Left lung (tissue), 10 donors: ENCODE results near the gene GMEB2. TPM values are rescaled to one million over a fixed set of nuclear protein-coding genes. Genes with fewer than 3 reads are reported as not detected.

Experiments
- ATAC-seq: fragments of 200-7000 bp; cut with Tn5 transposase; one replicate; pipeline ENCODE4 v1.9.1; 2020; ENCODE audit warnings: moderate library complexity
- DNase-seq, 4 donors: peaks; one replicate each; pipeline ENCODE4 v3.0.0-alpha.2; 2013 to 2020
- H3K27ac ChIP-seq, 2 donors: fragments of 200-600 bp; sonication (generic) in 1 of 2; one replicate each; pipeline versions ENCODE4 v1.5.0 to v1.8.0; 2020 to 2021
- H3K27me3 ChIP-seq, 2 donors: fragments of 200-600 bp; sonication (generic) in 1 of 2; one replicate each; pipeline versions ENCODE4 v1.5.0 to v1.8.0; 2020 to 2021
- H3K36me3 ChIP-seq, 2 donors: fragments of 200-600 bp; sonication (generic) in 1 of 2; one replicate each; pipeline versions ENCODE4 v1.5.0 to v1.8.0; 2020 to 2021
- H3K4me1 ChIP-seq, 2 donors: fragments of 200-600 bp; one replicate each; pipeline ENCODE4 v1.8.0; 2021
- H3K4me3 ChIP-seq, 2 donors: fragments of 200-600 bp; sonication (generic) in 1 of 2; one replicate each; pipeline versions ENCODE4 v1.5.0 to v1.8.0; 2020 to 2021; ENCODE audit warnings: mild to moderate bottlenecking in 1 of 2
- H3K9me3 ChIP-seq, 2 donors: fragments of 200-600 bp; sonication (generic) in 1 of 2; one replicate each; pipeline versions ENCODE4 v1.5.0 to v1.8.0; 2020 to 2021
- CTCF ChIP-seq, 2 donors: fragments of 200-600 bp; sonication (generic) in 1 of 2; IDR thresholded peaks; one replicate each; pipeline versions ENCODE4 v1.5.0 to v1.8.0; 2021; ENCODE audit warnings: antibody characterized with exemption in 2 of 2
- intact Hi-C, 2 donors: fragments of 100-400 bp; cut with DNase I; formaldehyde crosslinking; loops; one replicate each; pipeline versions ENCODE4 v1.11.2 to v1.14.2; 2022
- polyA plus RNA-seq, 6 donors: library from polyadenylated mRNA; unstranded; fragments of 120-200 nt; gene quantifications; one replicate each; pipeline ENCODE4 v1.2.1, GENCODE V29; 2013; ENCODE audit not compliant: insufficient read length in 6 of 6
- total RNA-seq, 2 donors: library from RNA; stranded (reverse); fragmentation: NEBNext Ultra II Directional; extraction: Animal tissue kit (Norgen Biotek cat#: 25700); gene quantifications; one replicate each; pipeline ENCODE4 v1.2.1, GENCODE V29; 2021
- donor health status: DM: no; HTN: yes; CAD: no.
- donor health status: DM: no; HTN: no; CAD: no.

Gene GMEB2
- total and polyA plus RNA-seq, 8 donors, result 8.1 to 12.4 (median 10.2) TPM

- H3K9me3 ChIP-seq, result no peaks in the 10 kb centered on the region
- H3K4me1 ChIP-seq, result no peaks in the 10 kb centered on the region
- TF ChIP-seq CTCF (IDR thresholded peaks at IDR 0.05), result no peak
Measured at GRCh38 chr20:63597651-63598478, 29.0 kb downstream of the GMEB2 start.

DNA sequence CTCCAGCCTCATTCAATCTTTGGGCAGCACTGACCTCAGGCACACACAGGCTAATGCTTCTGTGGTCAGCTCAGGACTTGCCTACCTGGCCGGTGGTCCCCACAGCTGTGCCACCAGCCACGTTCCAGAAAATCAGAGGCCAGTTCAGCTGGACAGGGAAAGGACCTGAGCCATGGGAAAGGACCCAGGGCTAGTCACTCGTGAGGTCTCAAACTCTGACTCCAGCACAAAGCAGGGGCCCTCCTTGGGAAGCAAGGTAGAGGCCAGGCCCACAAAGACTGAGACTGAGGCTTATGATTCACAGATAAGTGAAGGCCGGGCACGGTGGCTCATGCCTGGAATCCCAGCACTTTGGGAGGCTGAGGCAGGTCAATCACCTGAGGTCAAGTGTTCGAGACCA lies 30.5 kb downstream of the GMEB2 start:
- H3K27me3 ChIP-seq, result no peaks in the 10 kb centered on the region
- intact Hi-C loops, result no loop called here
- ATAC-seq, result no peak
- no peak overlapping the region for H3K4me3 ChIP-seq
- H3K27ac ChIP-seq, result no peak overlapping the region
- no peak for TF ChIP-seq CTCF (IDR thresholded peaks at IDR 0.05)
- H3K9me3 ChIP-seq, result no peaks in the 10 kb centered on the region
- DNase-seq, result peak in 1 of 4 donors; percentile 42
- no peaks in the 10 kb centered on the region for H3K4me1 ChIP-seq
- H3K36me3 ChIP-seq, result peaks cover 0 to 98% of the 10 kb centered on the region in 2 donors

More at GRCh38 chr20:63597651-63598478, 29.0 kb downstream of the GMEB2 start:
- Histone ChIP-seq H3K27ac (no peak overlapping the region), H3K4me3 (no peak overlapping the region), H3K36me3 (peaks cover 0 to 98% of the 10 kb centered on the region in 2 donors), H3K27me3 (no peaks in the 10 kb centered on the region)
- peak in 1 of 4 donors; percentile 65 for DNase-seq
- intact Hi-C loops, result no loop called here
- ATAC-seq, result no peak

- H3K4me3 ChIP-seq, result no peak overlapping the region
- no peak for TF ChIP-seq CTCF (IDR thresholded peaks at IDR 0.05)
- H3K36me3 ChIP-seq, result peaks cover 0 to 98% of the 10 kb centered on the region in 2 donors
- H3K27ac ChIP-seq, result no peak overlapping the region
- no peaks in the 10 kb centered on the region for H3K27me3 ChIP-seq
- intact Hi-C loops, result no loop called here
- H3K9me3 ChIP-seq, result no peaks in the 10 kb centered on the region
- ATAC-seq (no peak), DNase-seq (peak in 1 of 4 donors; percentile 67)
- H3K4me1 ChIP-seq, result no peaks in the 10 kb centered on the region
Measured at GRCh38 chr20:63595416-63596127, 31.3 kb downstream of the GMEB2 start.

DNA sequence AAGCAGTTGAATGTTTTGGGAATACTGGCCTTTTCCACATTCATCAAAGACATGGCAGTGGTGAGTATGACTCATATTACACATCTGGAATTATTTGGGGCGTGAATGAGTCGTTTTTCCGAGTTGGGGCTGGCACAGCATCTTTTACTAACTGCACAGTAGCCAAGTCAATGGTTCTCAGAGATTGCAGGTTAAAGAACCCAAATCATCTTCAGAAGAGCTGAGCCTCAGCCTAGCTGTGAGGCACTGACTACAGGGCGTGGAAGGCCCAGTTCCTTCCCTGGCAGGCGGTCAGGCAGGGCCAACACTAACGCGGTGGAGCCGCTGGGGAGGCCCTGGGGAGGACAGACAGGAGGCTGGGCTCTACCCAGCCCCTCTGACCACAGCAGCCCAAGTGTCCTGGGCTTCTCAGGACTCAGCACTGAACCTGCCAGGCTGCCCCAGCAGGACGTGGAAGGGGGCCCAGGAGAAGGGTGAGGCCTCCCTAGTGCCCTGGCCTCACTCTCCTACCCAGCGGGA lies 32.8 kb downstream of the GMEB2 start:
- H3K4me1 ChIP-seq, result no peaks in the 10 kb centered on the region
- no peak for TF ChIP-seq CTCF (IDR thresholded peaks at IDR 0.05)
- no peaks in the 10 kb centered on the region for H3K9me3 ChIP-seq
- no peaks in the 10 kb centered on the region for H3K27me3 ChIP-seq
- H3K27ac ChIP-seq, result no peak overlapping the region
- H3K36me3 ChIP-seq, result peaks cover 0 to 98% of the 10 kb centered on the region in 2 donors
- DNase-seq, result peak in 1 of 4 donors; percentile 37
- intact Hi-C loops, result no loop called here
- no peak for ATAC-seq
- no peak overlapping the region for H3K4me3 ChIP-seq

- TF ChIP-seq CTCF (IDR thresholded peaks at IDR 0.05), result no peak
- DNase-seq (peak in 1 of 4 donors; percentile 65), ATAC-seq (no peak)
- H3K4me1 ChIP-seq, result no peaks in the 10 kb centered on the region
- no peaks in the 10 kb centered on the region for H3K27me3 ChIP-seq
- H3K27ac ChIP-seq, result no peak overlapping the region
- H3K4me3 ChIP-seq, result no peak overlapping the region
- intact Hi-C loops, result no loop called here
- no peaks in the 10 kb centered on the region for H3K9me3 ChIP-seq
- H3K36me3 ChIP-seq, result peaks cover 0 to 96% of the 10 kb centered on the region in 2 donors
Measured at GRCh38 chr20:63592661-63593060, 34.2 kb downstream of the GMEB2 start.
